ENCODE measurements around the gene MAPK6. TPM values are rescaled to one million over a fixed set of nuclear protein-coding genes. Genes with fewer than 3 reads are reported as not detected.

The MAPK6 gene
- total and polyA plus RNA-seq, 2 donors (not counting 1 experiment from before 2014, with no cell fraction given) = 3.2 to 17.9 TPM

- no peak for ATAC-seq (ENCODE audit: low read depth)
These were observed 37.0 kb downstream of the MAPK6 start for GRCh38 chr15:52056001-52056400.

GRCh38 chr15:52056496-52056895 lies 37.5 kb downstream of the MAPK6 start:
- CTCF ChIA-PET = no interaction called here
- 100% methylated on average over 2 of the region's 3 CpGs for WGBS (ENCODE audit: insufficient coverage)
- Histone ChIP-seq H3K79me2 (ENCODE audit: control insufficient read depth, insufficient read depth, low read length) (peaks cover 2% of the 10 kb centered on the region), H3K27ac (ENCODE audit: low read length in 2 of 2) (no peak overlapping the region), H2AFZ (ENCODE audit: insufficient read depth, low read depth, low read length, poor library complexity, severe bottlenecking) (no peak overlapping the region), H3K9ac (ENCODE audit: low read length) (no peak overlapping the region), H3K27me3 (replicated peaks in 1 of 4; ENCODE audit: control extremely low read depth in 1 of 4, control insufficient read depth in 3 of 4, insufficient read depth in 4 of 4, low read length in 3 of 4) (no peaks in the 10 kb centered on the region), H4K20me1 (ENCODE audit: control insufficient read depth, insufficient read depth, low read length, poor library complexity, severe bottlenecking) (no peaks in the 10 kb centered on the region), H3K4me2 (replicated peaks; ENCODE audit: low read depth, low read length, poor library complexity, severe bottlenecking) (no peak overlapping the region), H3K4me1 (ENCODE audit: control insufficient read depth in 2 of 2, insufficient read depth in 2 of 2, low read length in 2 of 2) (no peaks in the 10 kb centered on the region), H3K36me3 (replicated peaks in 1 of 2; ENCODE audit: control extremely low read depth in 1 of 2, control insufficient read depth in 1 of 2, extremely low read depth in 1 of 2, insufficient read depth in 2 of 2, low read length in 1 of 2) (peaks cover 2 to 39% of the 10 kb centered on the region in 2 experiments), H3K4me3 (ENCODE audit: control extremely low read depth in 1 of 5, extremely low read depth in 1 of 5, insufficient read depth in 1 of 5, low read depth in 2 of 5, low read length in 4 of 5) (no peak overlapping the region), H3K9me3 (ENCODE audit: control extremely low read depth in 1 of 3, control insufficient read depth in 2 of 3, insufficient read depth in 1 of 3, low read length in 2 of 3) (no peaks in the 10 kb centered on the region)
- Mint-ChIP-seq H3K9me3 (ENCODE audit: insufficient read depth) (no peaks in the 10 kb centered on the region), H3K27ac (no peak overlapping the region), H3K4me1 (peaks cover 1% of the 10 kb centered on the region), H3K4me3 (no peak overlapping the region), H3K27me3 (no peaks in the 10 kb centered on the region)
- POLR2A ChIA-PET = no interaction called here
- no peak for DNase-seq
- ATAC-seq (ENCODE audit: low read depth) = no peak
- intact Hi-C loops (cut with micrococcal nuclease) = no loop called here
- TF ChIP-seq CTCF (IDR thresholded peaks at IDR 0.05) (no peak), EZH2 (IDR thresholded peaks at IDR 0.05; ENCODE audit: borderline replicate concordance, insufficient read depth, low read depth, low read length, poor library complexity, severe bottlenecking) (no peak)

More at GRCh38 chr15:52056001-52056400, 37.0 kb downstream of the MAPK6 start:
- Histone ChIP-seq H4K20me1 (ENCODE audit: control insufficient read depth, insufficient read depth, low read length, poor library complexity, severe bottlenecking) (no peaks in the 10 kb centered on the region), H3K9ac (ENCODE audit: low read length) (no peak overlapping the region), H3K4me2 (replicated peaks; ENCODE audit: low read depth, low read length, poor library complexity, severe bottlenecking) (no peak overlapping the region), H3K4me3 (ENCODE audit: control extremely low read depth in 1 of 5, extremely low read depth in 1 of 5, insufficient read depth in 1 of 5, low read depth in 2 of 5, low read length in 4 of 5) (no peak overlapping the region), H3K9me3 (ENCODE audit: control extremely low read depth in 1 of 3, control insufficient read depth in 2 of 3, insufficient read depth in 1 of 3, low read length in 2 of 3) (no peaks in the 10 kb centered on the region), H3K4me1 (ENCODE audit: control insufficient read depth in 2 of 2, insufficient read depth in 2 of 2, low read length in 2 of 2) (no peaks in the 10 kb centered on the region), H3K27ac (ENCODE audit: low read length in 2 of 2) (no peak overlapping the region), H3K27me3 (replicated peaks in 1 of 4; ENCODE audit: control extremely low read depth in 1 of 4, control insufficient read depth in 3 of 4, insufficient read depth in 4 of 4, low read length in 3 of 4) (no peaks in the 10 kb centered on the region), H3K79me2 (ENCODE audit: control insufficient read depth, insufficient read depth, low read length) (peaks cover 2% of the 10 kb centered on the region), H2AFZ (ENCODE audit: insufficient read depth, low read depth, low read length, poor library complexity, severe bottlenecking) (no peak overlapping the region), H3K36me3 (replicated peaks in 1 of 2; ENCODE audit: control extremely low read depth in 1 of 2, control insufficient read depth in 1 of 2, extremely low read depth in 1 of 2, insufficient read depth in 2 of 2, low read length in 1 of 2) (peaks cover 2 to 35% of the 10 kb centered on the region in 2 experiments)
- no peak overlapping the region for H3K4me3 Mint-ChIP-seq
- no peak overlapping the region for H3K27ac Mint-ChIP-seq
- H3K9me3 Mint-ChIP-seq (ENCODE audit: insufficient read depth) = no peaks in the 10 kb centered on the region
- no peak for DNase-seq
- H3K4me1 Mint-ChIP-seq = peaks cover 1% of the 10 kb centered on the region
- ChIA-PET CTCF (no interaction called here), POLR2A (no interaction called here)
- WGBS (ENCODE audit: insufficient coverage) = 100% methylated on average over 1 of the region's 1 CpG
- TF ChIP-seq EZH2 (IDR thresholded peaks at IDR 0.05; ENCODE audit: borderline replicate concordance, insufficient read depth, low read depth, low read length, poor library complexity, severe bottlenecking) (no peak), CTCF (IDR thresholded peaks at IDR 0.05) (no peak)
- intact Hi-C loops (cut with micrococcal nuclease) = no loop called here
- H3K27me3 Mint-ChIP-seq = no peaks in the 10 kb centered on the region
